C4-2B (cell line): ENCODE data around the gene PAQR4.

Experiments used
- ZFX ChIP-seq: fragments of 450-650 bp; IDR thresholded peaks from 2 replicates; pipeline ENCODE4 v1.6.1; 2017
- TF ChIP-seq, protein P1 (sequence below): fragments of 450-650 bp; conservative IDR thresholded peaks from 2 replicates; pipeline ENCODE4 v1.5.1; 2017; ENCODE audit warnings: mild to moderate bottlenecking

DNA sequence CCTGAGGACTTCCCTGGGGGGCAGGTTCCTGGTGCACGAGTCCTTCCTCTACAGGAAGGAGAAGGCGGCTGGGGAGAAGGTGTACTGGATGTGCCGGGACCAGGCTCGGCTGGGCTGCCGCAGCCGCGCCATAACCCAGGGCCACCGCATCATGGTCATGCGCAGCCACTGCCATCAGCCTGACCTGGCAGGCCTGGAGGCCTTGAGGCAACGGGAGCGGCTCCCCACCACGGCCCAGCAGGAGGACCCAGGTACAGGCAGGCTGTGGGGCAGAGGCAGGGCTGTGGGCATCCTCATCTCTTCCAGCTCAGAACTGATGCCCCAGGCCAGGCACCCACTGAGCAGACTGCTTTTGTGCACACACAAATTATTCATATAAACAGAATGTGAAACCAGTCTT is 30.9 kb upstream of the PAQR4 start:
- TF ChIP-seq, protein P1, sequence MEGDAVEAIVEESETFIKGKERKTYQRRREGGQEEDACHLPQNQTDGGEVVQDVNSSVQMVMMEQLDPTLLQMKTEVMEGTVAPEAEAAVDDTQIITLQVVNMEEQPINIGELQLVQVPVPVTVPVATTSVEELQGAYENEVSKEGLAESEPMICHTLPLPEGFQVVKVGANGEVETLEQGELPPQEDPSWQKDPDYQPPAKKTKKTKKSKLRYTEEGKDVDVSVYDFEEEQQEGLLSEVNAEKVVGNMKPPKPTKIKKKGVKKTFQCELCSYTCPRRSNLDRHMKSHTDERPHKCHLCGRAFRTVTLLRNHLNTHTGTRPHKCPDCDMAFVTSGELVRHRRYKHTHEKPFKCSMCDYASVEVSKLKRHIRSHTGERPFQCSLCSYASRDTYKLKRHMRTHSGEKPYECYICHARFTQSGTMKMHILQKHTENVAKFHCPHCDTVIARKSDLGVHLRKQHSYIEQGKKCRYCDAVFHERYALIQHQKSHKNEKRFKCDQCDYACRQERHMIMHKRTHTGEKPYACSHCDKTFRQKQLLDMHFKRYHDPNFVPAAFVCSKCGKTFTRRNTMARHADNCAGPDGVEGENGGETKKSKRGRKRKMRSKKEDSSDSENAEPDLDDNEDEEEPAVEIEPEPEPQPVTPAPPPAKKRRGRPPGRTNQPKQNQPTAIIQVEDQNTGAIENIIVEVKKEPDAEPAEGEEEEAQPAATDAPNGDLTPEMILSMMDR: no peak
- no peak for TF ChIP-seq ZFX
